Omental fat pad (tissue), 4 donors: ENCODE results near the gene CMIP. TPM values are rescaled to one million over a fixed set of nuclear protein-coding genes. Genes with fewer than 3 reads are reported as not detected.

Experiments
- ATAC-seq: fragments of 150-250 bp; one replicate; pipeline ENCODE4 v1.9.1; 2016; ENCODE audit warnings: mild to moderate bottlenecking, moderate library complexity; ENCODE audit not compliant: low FRiP score
- DNase-seq: peaks from one replicate; pipeline ENCODE4 v3.0.0-alpha.2; 2019; ENCODE audit warnings: low spot score
- CTCF ChIP-seq, 3 donors: fragments of 450-650 bp; IDR thresholded peaks; one replicate each; pipeline ENCODE4 v1.5.1; 2016 to 2017; ENCODE audit warnings: antibody characterized with exemption in 3 of 3, mild to moderate bottlenecking in 3 of 3, moderate library complexity in 2 of 3
- total RNA-seq, 4 donors: library from RNA; depleted of rRNA; stranded (reverse); fragments of >200 nt; gene quantifications; one replicate each; pipeline ENCODE4 v1.1.0, GENCODE V29; 2016

CMIP gene
- total RNA-seq, 4 donors from 2014 or later: 15.8 to 52.8 (median 32.0) TPM

- DNase-seq (no peak), ATAC-seq (no peak)
- TF ChIP-seq CTCF (IDR thresholded peaks at IDR 0.05): no peak
These were observed 103.9 kb downstream of the CMIP start for GRCh38 chr16:81548551-81548875.

GRCh38 chr16:81548876-81549546 lies 104.4 kb downstream of the CMIP start:
- no peak for ATAC-seq
- TF ChIP-seq CTCF (IDR thresholded peaks at IDR 0.05): no peak

GRCh38 chr16:81549547-81550431 lies 105.2 kb downstream of the CMIP start:
- DNase-seq (no peak), ATAC-seq (no peak)
- TF ChIP-seq CTCF (IDR thresholded peaks at IDR 0.05): no peak

More at GRCh38 chr16:81548876-81549546, 104.4 kb downstream of the CMIP start:
- DNase-seq: no peak

- TF ChIP-seq CTCF (IDR thresholded peaks at IDR 0.05): no peak
- no peak for ATAC-seq
- DNase-seq: no peak
These were observed 105.8 kb downstream of the CMIP start for GRCh38 chr16:81550432-81550808.

GRCh38 chr16:81551151-81551808 lies 106.7 kb downstream of the CMIP start:
- DNase-seq: no peak
- no peak for TF ChIP-seq CTCF (IDR thresholded peaks at IDR 0.05)
- no peak for ATAC-seq

- ATAC-seq: no peak
- no peak for TF ChIP-seq CTCF (IDR thresholded peaks at IDR 0.05)
- no peak for DNase-seq
These were observed 107.3 kb downstream of the CMIP start for GRCh38 chr16:81551821-81552304.
